BLaER1 treated with 17β-estradiol and CSF1 and Interleukin-3, amounts not matched to agents 10 nM and 100 nM (cell line): ENCODE data around the gene HLA-F.

Source experiments
- H3K27ac ChIP-seq, 11 experiments: shearing (Covaris generic); formaldehyde crosslinking; 2 replicates each; pipeline ENCODE4 v1.8.1; 2022
- H3K27me3 ChIP-seq, 11 experiments: shearing (Covaris generic); formaldehyde crosslinking; 2 replicates each; pipeline ENCODE4 v1.8.1; 2022
- H3K36me3 ChIP-seq, 11 experiments: shearing (Covaris generic); formaldehyde crosslinking; 2 replicates each; pipeline ENCODE4 v1.8.1; 2022
- H3K4me1 ChIP-seq, 10 experiments: shearing (Covaris generic); formaldehyde crosslinking; 2 replicates each; pipeline ENCODE4 v1.8.1; 2022
- H3K4me2 ChIP-seq, 11 experiments: shearing (Covaris generic); formaldehyde crosslinking; 2 replicates each; pipeline ENCODE4 v1.8.1; 2022
- H3K4me3 ChIP-seq, 10 experiments: shearing (Covaris generic); formaldehyde crosslinking; 2 replicates each; pipeline ENCODE4 v1.8.1; 2022
- H3K9ac ChIP-seq, 11 experiments: shearing (Covaris generic); formaldehyde crosslinking; 2 replicates each; pipeline ENCODE4 v1.8.1; 2022
- H3K9me3 ChIP-seq, 11 experiments: shearing (Covaris generic); formaldehyde crosslinking; replicated peaks in 1 of 11; 2 replicates each; pipeline ENCODE4 v1.8.1; 2022
- H4K20me1 ChIP-seq, 11 experiments: shearing (Covaris generic); formaldehyde crosslinking; 2 replicates each; pipeline ENCODE4 v1.8.1; 2022
- Cebpa-rat ChIP-seq, 11 experiments: shearing (Covaris generic); IDR thresholded peaks; 2 replicates each; pipeline ENCODE4 v1.8.1; 2022

The HLA-F gene

DNA sequence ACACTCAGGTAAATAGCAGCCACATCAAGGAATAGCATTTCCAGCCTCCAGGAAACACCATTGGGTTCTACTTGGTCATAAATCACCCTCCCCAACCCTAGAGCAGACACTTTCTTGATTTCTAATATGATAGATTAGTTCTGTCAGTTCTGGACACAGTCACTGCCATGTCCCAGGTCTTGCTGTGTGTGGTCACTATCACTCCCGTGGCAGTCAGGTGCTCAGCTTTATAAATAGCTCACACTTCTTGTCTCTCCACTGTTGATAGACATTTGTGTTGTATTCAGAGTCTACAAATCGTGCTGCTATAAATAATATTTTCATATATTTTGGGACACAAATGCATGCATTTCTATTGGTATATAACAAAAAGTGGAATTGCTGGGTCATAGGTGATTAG lies 13.3 kb downstream of the HLA-F start:
- no peaks in the 10 kb centered on the region for H3K27me3 ChIP-seq
- H3K4me3 ChIP-seq, result no peak overlapping the region
- H3K4me1 ChIP-seq, result peaks cover 7 to 12% (median 11%) of the 10 kb centered on the region in 10 experiments; a peak in 17 of 20 replicates
- H3K9ac ChIP-seq, result no peak overlapping the region
- peaks cover 0 to 10% (median 0%) of the 10 kb centered on the region in 11 experiments; a peak in 5 of 22 replicates for H3K36me3 ChIP-seq
- no peak for TF ChIP-seq Cebpa-rat (IDR thresholded peaks at IDR 0.05)
- peaks cover 0 to 10% (median 7%) of the 10 kb centered on the region in 11 experiments; a peak in 8 of 22 replicates for H3K9me3 ChIP-seq
- H4K20me1 ChIP-seq, result peaks cover 0 to 8% (median 0%) of the 10 kb centered on the region in 11 experiments; a peak in 1 of 22 replicates
- no peak overlapping the region for H3K4me2 ChIP-seq
- H3K27ac ChIP-seq, result no peak overlapping the region

DNA sequence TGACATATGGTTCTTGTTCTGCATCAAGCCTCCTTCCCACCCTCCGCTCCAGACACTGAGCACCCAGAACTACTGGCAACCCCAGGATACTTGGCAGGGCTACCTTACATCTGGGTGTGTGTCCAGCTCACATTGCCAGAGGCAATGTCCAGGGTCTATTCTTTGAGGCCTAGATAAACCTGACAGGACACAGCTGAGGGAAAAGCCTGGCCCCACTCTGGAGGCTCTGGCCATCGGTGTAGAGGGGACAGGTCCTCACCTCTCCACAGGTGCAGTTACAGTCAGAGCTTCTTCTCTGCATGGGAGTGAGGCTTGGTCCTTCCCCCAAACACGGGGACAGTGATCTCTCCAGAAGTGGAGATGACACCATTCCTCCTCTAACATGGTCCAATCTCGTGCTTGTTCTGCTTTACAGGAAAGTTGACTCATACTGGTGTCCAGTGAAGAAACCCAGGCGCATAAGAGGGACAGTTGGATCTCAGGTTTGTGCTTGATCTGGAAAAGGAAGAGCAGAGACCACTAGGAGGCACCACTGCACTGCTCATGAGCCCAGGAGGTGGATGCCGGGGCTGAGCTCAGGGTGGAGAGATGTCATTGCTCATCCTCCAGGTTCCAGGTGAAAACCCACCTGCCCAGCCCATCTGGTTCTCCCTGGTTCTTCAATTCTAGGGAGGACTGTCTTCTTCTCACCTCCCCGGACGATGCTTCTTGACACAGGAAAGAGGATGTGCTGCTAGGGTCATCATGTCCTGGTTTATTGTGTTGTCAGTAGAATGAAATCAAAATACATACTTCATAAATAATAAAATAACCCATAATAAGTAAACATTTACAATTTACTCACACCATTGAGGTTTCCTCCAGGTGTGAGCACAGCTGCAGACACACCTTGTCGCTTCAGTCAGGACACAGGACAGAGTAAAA lies 14.7 kb downstream of the HLA-F start:
- TF ChIP-seq Cebpa-rat (IDR thresholded peaks at IDR 0.05), result no peak

DNA sequence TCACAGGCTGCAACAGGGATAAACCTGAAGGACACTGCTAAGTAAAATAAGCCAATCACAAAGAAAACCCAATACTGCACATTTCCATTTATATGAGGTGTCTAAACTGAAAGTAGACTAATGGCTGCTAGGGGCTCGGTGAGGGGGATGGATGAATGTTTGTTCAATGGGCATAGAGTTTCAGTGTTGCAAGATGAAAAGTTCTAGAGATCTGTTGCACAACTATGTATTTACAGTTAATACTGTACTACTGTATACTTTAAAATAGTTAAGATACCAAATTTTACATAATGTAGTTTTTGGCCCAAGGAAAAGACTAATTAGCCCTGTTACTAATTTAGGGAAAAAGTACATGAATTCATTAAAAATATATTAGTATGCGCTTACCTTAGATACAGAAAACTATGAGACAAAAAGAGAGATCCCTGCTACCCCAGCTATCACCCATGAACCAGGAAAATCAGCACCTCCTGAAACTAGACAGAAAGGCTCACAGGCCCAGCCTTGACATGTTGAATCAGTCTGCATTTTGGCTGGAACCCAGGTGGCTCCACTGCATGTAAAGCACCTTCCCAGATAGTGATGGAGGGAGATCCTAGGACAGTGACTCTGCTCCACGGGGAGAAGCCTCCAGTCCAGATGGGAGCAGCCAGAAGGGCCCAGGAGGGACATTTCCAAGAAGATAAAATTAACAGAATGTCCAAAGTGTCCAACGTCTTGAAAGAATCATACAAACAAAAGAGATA lies 16.1 kb downstream of the HLA-F start:
- H3K27ac ChIP-seq, result no peak overlapping the region
- no peaks in the 10 kb centered on the region for H3K27me3 ChIP-seq
- H3K9ac ChIP-seq, result no peak overlapping the region
- H3K9me3 ChIP-seq, result peaks cover 0 to 10% (median 7%) of the 10 kb centered on the region in 11 experiments; a peak in 8 of 22 replicates
- peaks cover under 1 to 18% (median 5%) of the 10 kb centered on the region in 10 experiments; a peak in 17 of 20 replicates for H3K4me1 ChIP-seq
- peaks cover 0 to 13% (median 0%) of the 10 kb centered on the region in 11 experiments; a peak in 2 of 22 replicates for H4K20me1 ChIP-seq
- H3K4me2 ChIP-seq, result no peak overlapping the region
- H3K4me3 ChIP-seq, result no peak overlapping the region
- H3K36me3 ChIP-seq, result peaks cover 0 to 10% (median 0%) of the 10 kb centered on the region in 11 experiments; a peak in 8 of 22 replicates
- no peak for TF ChIP-seq Cebpa-rat (IDR thresholded peaks at IDR 0.05)

More for the DNA sequence above, 14.7 kb downstream of the HLA-F start:
- Histone ChIP-seq H4K20me1 (peaks cover 0 to 13% (median 0%) of the 10 kb centered on the region in 11 experiments; a peak in 2 of 22 replicates), H3K36me3 (peaks cover 0 to 10% (median 0%) of the 10 kb centered on the region in 11 experiments; a peak in 5 of 22 replicates), H3K9me3 (peaks cover 0 to 10% (median 7%) of the 10 kb centered on the region in 11 experiments; a peak in 8 of 22 replicates), H3K4me1 (peaks cover 7 to 22% (median 11%) of the 10 kb centered on the region in 10 experiments; a peak in 17 of 20 replicates), H3K4me2 (no peak overlapping the region), H3K9ac (no peak overlapping the region), H3K27ac (no peak overlapping the region), H3K4me3 (no peak overlapping the region), H3K27me3 (no peaks in the 10 kb centered on the region)

DNA sequence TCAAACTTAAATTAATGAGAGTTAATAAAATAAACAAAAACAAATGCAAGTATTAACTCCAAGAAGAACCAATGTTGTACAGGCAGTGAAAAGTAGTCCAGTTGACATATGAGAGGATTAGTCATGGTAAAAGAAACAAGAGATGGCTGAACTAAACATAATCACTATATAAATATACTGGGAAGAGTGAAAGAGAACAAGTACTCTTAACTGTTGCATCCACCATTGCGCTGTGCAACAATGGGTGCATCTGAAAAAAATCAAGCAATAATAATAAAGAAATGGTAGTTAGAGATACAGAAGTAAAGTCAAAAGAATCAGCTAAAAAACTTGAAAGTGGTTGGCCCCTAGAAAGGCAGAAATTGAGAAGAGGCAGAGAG lies 16.6 kb downstream of the HLA-F start:
- Histone ChIP-seq H4K20me1 (peaks cover 0 to 17% (median 0%) of the 10 kb centered on the region in 11 experiments; a peak in 2 of 22 replicates), H3K36me3 (peaks cover 0 to 10% (median 0%) of the 10 kb centered on the region in 11 experiments; a peak in 8 of 22 replicates), H3K27me3 (no peaks in the 10 kb centered on the region), H3K4me3 (no peak overlapping the region), H3K27ac (no peak overlapping the region), H3K4me1 (peaks cover 0 to 12% (median 0%) of the 10 kb centered on the region in 10 experiments; a peak in 5 of 20 replicates), H3K4me2 (no peak overlapping the region), H3K9me3 (peaks cover 0 to 10% (median 7%) of the 10 kb centered on the region in 11 experiments; a peak in 8 of 22 replicates), H3K9ac (no peak overlapping the region)
- TF ChIP-seq Cebpa-rat (IDR thresholded peaks at IDR 0.05), result no peak

DNA sequence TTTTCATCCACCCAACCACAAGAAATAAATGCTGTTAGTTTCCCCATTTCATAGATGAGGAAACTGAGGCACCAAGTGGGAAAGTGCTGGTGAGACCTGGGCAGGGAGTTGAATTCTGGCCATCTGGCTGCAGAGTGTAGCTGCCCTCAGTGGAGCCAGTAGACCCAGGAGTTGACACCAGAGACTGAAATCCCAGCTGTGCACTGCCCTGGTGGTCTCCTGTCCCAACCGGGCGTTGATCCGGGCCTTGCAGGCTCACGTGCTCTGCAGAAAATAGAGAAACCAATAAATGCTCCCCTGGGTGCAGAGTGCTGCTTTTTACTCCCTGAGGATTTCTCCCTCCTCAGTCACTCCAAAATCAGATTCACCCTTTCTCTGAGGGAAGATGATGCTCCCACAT lies 18.4 kb downstream of the HLA-F start:
- no peak overlapping the region for H3K4me3 ChIP-seq
- no peak overlapping the region for H3K9ac ChIP-seq
- H3K4me1 ChIP-seq, result peaks cover 0 to 12% (median 0%) of the 10 kb centered on the region in 10 experiments; a peak in 2 of 20 replicates
- no peaks in the 10 kb centered on the region for H3K27me3 ChIP-seq
- H3K27ac ChIP-seq, result no peak overlapping the region
- peaks cover 0 to 4% (median 0%) of the 10 kb centered on the region in 11 experiments; a peak in 5 of 22 replicates for H3K36me3 ChIP-seq
- no peaks in the 10 kb centered on the region for H3K9me3 ChIP-seq
- no peak for TF ChIP-seq Cebpa-rat (IDR thresholded peaks at IDR 0.05)
- H3K4me2 ChIP-seq, result peak overlapping the region in 2 of 11 experiments; percentile 15 to 22; a peak in 2 of 22 replicates
- peaks cover 0 to 26% (median 0%) of the 10 kb centered on the region in 11 experiments; a peak in 2 of 22 replicates for H4K20me1 ChIP-seq

DNA sequence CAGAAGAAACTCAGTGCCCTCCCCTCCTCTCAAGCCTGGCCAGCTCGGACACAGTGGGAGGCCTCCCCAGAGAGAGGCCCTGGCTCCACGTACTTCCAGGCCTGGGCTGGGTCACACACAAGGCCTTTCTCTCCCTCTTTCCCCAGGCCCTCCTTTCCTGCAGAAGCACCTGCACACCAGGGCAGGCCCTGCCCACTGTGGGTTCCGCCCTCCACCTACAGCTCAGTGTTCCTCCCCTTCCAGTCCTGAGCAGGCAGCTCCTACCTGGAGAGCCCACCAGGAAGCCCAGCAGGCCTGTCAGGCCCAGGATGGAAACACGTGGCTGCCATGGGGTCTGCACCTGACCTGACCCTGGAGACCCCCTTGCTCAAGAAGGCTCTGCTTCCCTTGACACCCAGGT lies 18.9 kb downstream of the HLA-F start:
- no peak overlapping the region for H3K4me3 ChIP-seq
- H3K9me3 ChIP-seq, result no peaks in the 10 kb centered on the region
- peaks cover 0 to 12% (median 0%) of the 10 kb centered on the region in 10 experiments; a peak in 2 of 20 replicates for H3K4me1 ChIP-seq
- no peak overlapping the region; a peak in 2 of 22 replicates for H3K9ac ChIP-seq
- peaks cover 0 to 26% (median 0%) of the 10 kb centered on the region in 11 experiments; a peak in 2 of 22 replicates for H4K20me1 ChIP-seq
- no peaks in the 10 kb centered on the region for H3K27me3 ChIP-seq
- no peak overlapping the region for H3K27ac ChIP-seq
- TF ChIP-seq Cebpa-rat (IDR thresholded peaks at IDR 0.05), result no peak
- peaks cover 0 to 4% (median 0%) of the 10 kb centered on the region in 11 experiments; a peak in 5 of 22 replicates for H3K36me3 ChIP-seq
- H3K4me2 ChIP-seq, result peak overlapping the region in 3 of 11 experiments; percentile 11 to 22 (median 15); a peak in 2 of 22 replicates

DNA sequence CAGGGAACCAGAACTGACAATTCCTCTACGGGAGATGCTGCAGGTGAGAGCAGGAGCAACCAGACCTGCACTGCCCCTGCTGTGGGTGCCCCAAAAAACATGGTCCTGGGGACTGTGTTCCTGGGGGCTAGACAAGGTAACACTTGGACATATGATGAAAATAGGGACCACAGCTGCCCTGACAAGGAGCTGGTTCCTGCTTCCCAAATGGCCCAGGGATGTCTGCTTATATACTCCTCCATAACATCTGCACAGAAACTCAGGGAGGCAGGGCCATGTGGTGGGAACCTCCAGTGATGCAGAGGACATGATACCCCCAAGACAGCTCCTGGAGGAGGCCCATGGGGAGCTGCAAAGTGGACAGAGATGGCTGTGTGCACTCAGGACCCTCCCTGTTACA lies 19.8 kb downstream of the HLA-F start:
- H3K9me3 ChIP-seq, result no peaks in the 10 kb centered on the region
- peaks cover 0 to 32% (median 4%) of the 10 kb centered on the region in 11 experiments; a peak in 7 of 22 replicates for H4K20me1 ChIP-seq
- peaks cover 0 to 8% (median 6%) of the 10 kb centered on the region in 11 experiments; a peak in 15 of 22 replicates for H3K27me3 ChIP-seq
- peaks cover 0 to 4% (median 0%) of the 10 kb centered on the region in 11 experiments; a peak in 4 of 22 replicates for H3K36me3 ChIP-seq
- peaks cover 5 to 18% (median 6%) of the 10 kb centered on the region in 10 experiments; a peak in 16 of 20 replicates for H3K4me1 ChIP-seq
- no peak for TF ChIP-seq Cebpa-rat (IDR thresholded peaks at IDR 0.05)
- H3K4me2 ChIP-seq, result no peak overlapping the region
- no peak overlapping the region for H3K4me3 ChIP-seq
- no peak overlapping the region for H3K9ac ChIP-seq
- H3K27ac ChIP-seq, result no peak overlapping the region

DNA sequence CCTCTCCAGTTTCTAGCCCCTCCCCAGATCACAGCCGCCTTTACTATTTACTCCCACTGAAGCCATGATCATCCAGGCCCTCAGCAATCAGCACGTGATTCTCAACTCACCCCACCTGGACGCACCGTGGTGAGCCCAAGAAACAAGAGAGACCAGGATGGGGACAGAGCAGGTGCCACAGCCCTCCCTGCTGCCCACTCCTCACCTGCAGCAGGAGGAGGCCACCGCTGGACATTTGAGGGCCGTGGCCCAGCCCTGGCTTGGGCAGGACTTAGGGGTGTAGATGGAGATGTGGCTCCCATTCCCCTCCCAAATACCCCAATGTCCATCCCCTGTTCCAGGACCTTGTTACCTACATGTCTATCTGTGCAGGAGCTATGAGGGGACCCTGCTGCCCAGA lies 20.3 kb downstream of the HLA-F start:
- H4K20me1 ChIP-seq, result peaks cover 0 to 34% (median 4%) of the 10 kb centered on the region in 11 experiments; a peak in 7 of 22 replicates
- peaks cover 6 to 23% (median 11%) of the 10 kb centered on the region in 10 experiments; a peak in 16 of 20 replicates for H3K4me1 ChIP-seq
- no peak overlapping the region for H3K9ac ChIP-seq
- no peak for TF ChIP-seq Cebpa-rat (IDR thresholded peaks at IDR 0.05)
- H3K36me3 ChIP-seq, result peaks cover 0 to 4% (median 0%) of the 10 kb centered on the region in 11 experiments; a peak in 4 of 22 replicates
- no peaks in the 10 kb centered on the region for H3K9me3 ChIP-seq
- no peak overlapping the region for H3K4me2 ChIP-seq
- H3K27ac ChIP-seq, result no peak overlapping the region
- no peak overlapping the region for H3K4me3 ChIP-seq
- peaks cover 0 to 13% (median 12%) of the 10 kb centered on the region in 11 experiments; a peak in 15 of 22 replicates for H3K27me3 ChIP-seq
